Measurements from ENCODE around the gene GYG2.

- TF ChIP-seq CTCF (IDR thresholded peaks at IDR 0.05), result peak in 2 of 3 experiments; percentile 10
- no peak for TF ChIP-seq EP300 (IDR thresholded peaks at IDR 0.05)
Observed at GRCh38 chrX:2875798-2876399, 47.2 kb downstream of the GYG2 start.

All from esophagus muscularis mucosa (tissue), 3 donors.